Fibroblast of villous mesenchyme (primary cell): ENCODE measurements around the gene PPP1R14B. TPM values are rescaled to one million over a fixed set of nuclear protein-coding genes. Genes with fewer than 3 reads are reported as not detected.

Source experiments
- DNase-seq: peaks from one replicate; pipeline ENCODE4 v3.0.0-alpha.2; 2010; ENCODE audit warnings: low read depth
- H3K4me3 ChIP-seq: 2 replicates; pipeline ENCODE4 v1.5.1; 2011; ENCODE audit warnings: low read depth, mild to moderate bottlenecking, low read length
- small RNA-seq: library from RNA; depleted of rRNA; stranded (forward); fragments of <200 nt; gene quantifications from one replicate; pipeline ENCODE3, GENCODE V24; 2012
- total RNA-seq: library from RNA; depleted of rRNA; stranded (reverse); fragments of >200 nt; gene quantifications from 2 replicates; pipeline ENCODE4 v1.2.3, GENCODE V29; 2012
- TF ChIP-seq, protein P1 (sequence below): IDR thresholded peaks from 2 replicates; pipeline ENCODE4 v1.5.1; 2012; ENCODE audit warnings: low read depth, mild to moderate bottlenecking, low read length; ENCODE audit not compliant: insufficient read depth

Gene PPP1R14B
- total RNA-seq, 1 donor = 155 TPM

GRCh38 chr11:64202992-64203391, 43.8 kb downstream of the PPP1R14B start:
- TF ChIP-seq, protein P1, sequence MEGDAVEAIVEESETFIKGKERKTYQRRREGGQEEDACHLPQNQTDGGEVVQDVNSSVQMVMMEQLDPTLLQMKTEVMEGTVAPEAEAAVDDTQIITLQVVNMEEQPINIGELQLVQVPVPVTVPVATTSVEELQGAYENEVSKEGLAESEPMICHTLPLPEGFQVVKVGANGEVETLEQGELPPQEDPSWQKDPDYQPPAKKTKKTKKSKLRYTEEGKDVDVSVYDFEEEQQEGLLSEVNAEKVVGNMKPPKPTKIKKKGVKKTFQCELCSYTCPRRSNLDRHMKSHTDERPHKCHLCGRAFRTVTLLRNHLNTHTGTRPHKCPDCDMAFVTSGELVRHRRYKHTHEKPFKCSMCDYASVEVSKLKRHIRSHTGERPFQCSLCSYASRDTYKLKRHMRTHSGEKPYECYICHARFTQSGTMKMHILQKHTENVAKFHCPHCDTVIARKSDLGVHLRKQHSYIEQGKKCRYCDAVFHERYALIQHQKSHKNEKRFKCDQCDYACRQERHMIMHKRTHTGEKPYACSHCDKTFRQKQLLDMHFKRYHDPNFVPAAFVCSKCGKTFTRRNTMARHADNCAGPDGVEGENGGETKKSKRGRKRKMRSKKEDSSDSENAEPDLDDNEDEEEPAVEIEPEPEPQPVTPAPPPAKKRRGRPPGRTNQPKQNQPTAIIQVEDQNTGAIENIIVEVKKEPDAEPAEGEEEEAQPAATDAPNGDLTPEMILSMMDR = no peak
- no peak for DNase-seq
- no peak overlapping the region for H3K4me3 ChIP-seq

DNA sequence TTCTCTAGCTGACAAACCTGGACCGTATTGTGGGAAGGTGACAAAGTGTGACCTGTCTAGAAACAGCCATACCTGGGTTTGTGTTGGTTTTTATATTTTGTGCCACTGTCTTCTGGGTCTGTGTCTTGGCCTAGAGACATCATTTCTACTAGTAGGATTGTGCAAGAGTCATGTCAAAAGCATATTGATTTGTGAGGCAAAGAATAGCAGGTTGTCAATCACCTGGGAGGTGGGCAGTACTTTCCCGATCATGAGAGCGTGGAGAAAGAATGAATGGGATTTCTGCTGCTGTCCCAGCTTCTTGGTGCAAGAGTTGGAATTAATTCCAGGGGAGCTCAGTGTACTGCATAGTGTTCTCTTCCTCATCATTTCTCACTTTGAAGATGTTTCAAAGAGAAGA, 45.2 kb downstream of the PPP1R14B start:
- no peak for DNase-seq
- TF ChIP-seq, protein P1 = no peak
- no peak overlapping the region for H3K4me3 ChIP-seq

DNA sequence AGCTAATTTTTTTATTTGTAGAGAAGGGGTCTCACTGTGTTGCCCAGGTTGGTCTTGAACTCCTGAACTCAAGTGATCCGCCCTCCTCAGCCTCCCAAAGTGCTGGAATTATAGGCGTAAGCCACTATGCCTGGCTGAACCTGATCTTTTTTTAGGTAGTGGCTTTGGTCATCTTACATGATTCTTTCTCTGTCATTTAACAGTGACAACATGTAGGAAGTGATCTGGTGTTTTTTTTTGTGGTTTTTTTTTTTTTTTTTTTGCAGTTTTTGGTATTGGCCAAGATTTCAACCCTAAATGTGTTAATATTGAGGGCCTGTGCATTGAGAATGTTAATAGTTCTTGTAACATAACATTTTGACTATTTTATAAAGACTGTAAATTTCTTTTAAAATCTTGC, 48.2 kb downstream of the PPP1R14B start:
- no peak for DNase-seq
- TF ChIP-seq, protein P1 = no peak

DNA sequence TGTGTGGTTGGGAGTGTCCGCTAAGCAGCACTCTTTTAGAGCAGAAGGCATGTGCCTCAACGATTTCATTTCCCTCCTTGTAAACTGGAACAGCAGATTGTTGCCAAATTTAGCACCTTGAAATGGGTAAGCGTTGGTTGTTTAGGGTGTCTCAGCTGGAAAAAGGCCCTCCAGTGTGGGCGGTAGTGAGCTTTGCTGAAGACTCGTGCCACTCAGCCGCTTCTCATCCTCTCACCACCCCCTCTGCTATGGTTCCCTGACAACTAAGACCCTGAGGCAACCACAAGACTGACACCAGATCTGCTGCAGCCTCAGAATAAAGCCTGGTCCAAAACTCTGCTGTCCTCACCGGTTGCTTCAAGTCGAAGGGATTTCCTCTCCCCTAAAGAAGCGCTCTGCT, 50.1 kb downstream of the PPP1R14B start:
- no peak overlapping the region for H3K4me3 ChIP-seq
- TF ChIP-seq, protein P1 = no peak
- DNase-seq = no peak

More for the DNA sequence above, 48.2 kb downstream of the PPP1R14B start:
- H3K4me3 ChIP-seq = no peak overlapping the region

Small RNAs within 50 kb of the gene (small RNA-seq; reads per million reads assigned to genes)
- gene RF00019 = not detected

Other genes starting within 250 kb of the PPP1R14B start
- gene FLRT1, start 211.0 kb downstream of the PPP1R14B start, total RNA-seq = under 0.01 TPM in 2 replicates
- 8.6 and 12.9 TPM in 2 replicates for gene MACROD1, start 80.8 kb downstream of the PPP1R14B start, total RNA-seq
- 149 and 206 TPM in 2 replicates for gene STIP1, start 60.8 kb downstream of the PPP1R14B start, total RNA-seq
- 4.3 and 7.4 TPM in 2 replicates for gene FERMT3, start 40.2 kb downstream of the PPP1R14B start, total RNA-seq
- gene TRPT1, start 20.8 kb downstream of the PPP1R14B start, total RNA-seq = 32.4 and 33.2 TPM in 2 replicates
- gene NUDT22, start 20.7 kb downstream of the PPP1R14B start, total RNA-seq = 43.6 and 80.5 TPM in 2 replicates
- 6.5 and 9.3 TPM in 2 replicates for gene DNAJC4, start 16.4 kb downstream of the PPP1R14B start, total RNA-seq
- gene VEGFB, start 12.4 kb downstream of the PPP1R14B start, total RNA-seq = 17.7 and 21.9 TPM in 2 replicates
- gene FKBP2, start 5.8 kb downstream of the PPP1R14B start, total RNA-seq = 46.7 and 47.5 TPM in 2 replicates
- gene PLCB3, start 4.6 kb upstream of the PPP1R14B start, total RNA-seq = 53.8 and 66.5 TPM in 2 replicates
- gene BAD, start 37.7 kb upstream of the PPP1R14B start, total RNA-seq = 64.3 and 86.7 TPM in 2 replicates
- 10.6 and 10.8 TPM in 2 replicates for gene GPR137, start 38.9 kb upstream of the PPP1R14B start, total RNA-seq
- under 0.01 TPM in 1 of 2 replicates, not detected in the other for gene KCNK4, start 44.4 kb upstream of the PPP1R14B start, total RNA-seq
- 0.32 TPM in 1 of 2 replicates, not detected in the other for gene CATSPERZ, start 53.4 kb upstream of the PPP1R14B start, total RNA-seq
- gene ESRRA, start 58.6 kb upstream of the PPP1R14B start, total RNA-seq = 19.3 and 23.3 TPM in 2 replicates
- gene TRMT112, start 70.6 kb upstream of the PPP1R14B start, total RNA-seq = 144 and 155 TPM in 2 replicates
- 211 and 230 TPM in 2 replicates for gene PRDX5, start 71.2 kb upstream of the PPP1R14B start, total RNA-seq
- gene CCDC88B, start 93.3 kb upstream of the PPP1R14B start, total RNA-seq = 1.7 and 3.5 TPM in 2 replicates
- 35.8 and 48.0 TPM in 2 replicates for gene RPS6KA4, start 112.2 kb upstream of the PPP1R14B start, total RNA-seq